Measurements from ENCODE around the gene EFCAB12. TPM values are rescaled to one million over a fixed set of nuclear protein-coding genes. Genes with fewer than 3 reads are reported as not detected.

EFCAB12 gene
- total RNA-seq, 1 donor from 2014 or later = 6.0 TPM

- Mint-ChIP-seq H3K27ac (peak overlapping the region; percentile 6), H3K27me3 (no peaks in the 10 kb centered on the region), H3K4me1 (ENCODE audit: unreplicated experiment) (no peaks in the 10 kb centered on the region), H3K9me3 (no peaks in the 10 kb centered on the region), H3K4me3 (no peak overlapping the region), H3K36me3 (no peaks in the 10 kb centered on the region)
- TF ChIP-seq, protein P1, sequence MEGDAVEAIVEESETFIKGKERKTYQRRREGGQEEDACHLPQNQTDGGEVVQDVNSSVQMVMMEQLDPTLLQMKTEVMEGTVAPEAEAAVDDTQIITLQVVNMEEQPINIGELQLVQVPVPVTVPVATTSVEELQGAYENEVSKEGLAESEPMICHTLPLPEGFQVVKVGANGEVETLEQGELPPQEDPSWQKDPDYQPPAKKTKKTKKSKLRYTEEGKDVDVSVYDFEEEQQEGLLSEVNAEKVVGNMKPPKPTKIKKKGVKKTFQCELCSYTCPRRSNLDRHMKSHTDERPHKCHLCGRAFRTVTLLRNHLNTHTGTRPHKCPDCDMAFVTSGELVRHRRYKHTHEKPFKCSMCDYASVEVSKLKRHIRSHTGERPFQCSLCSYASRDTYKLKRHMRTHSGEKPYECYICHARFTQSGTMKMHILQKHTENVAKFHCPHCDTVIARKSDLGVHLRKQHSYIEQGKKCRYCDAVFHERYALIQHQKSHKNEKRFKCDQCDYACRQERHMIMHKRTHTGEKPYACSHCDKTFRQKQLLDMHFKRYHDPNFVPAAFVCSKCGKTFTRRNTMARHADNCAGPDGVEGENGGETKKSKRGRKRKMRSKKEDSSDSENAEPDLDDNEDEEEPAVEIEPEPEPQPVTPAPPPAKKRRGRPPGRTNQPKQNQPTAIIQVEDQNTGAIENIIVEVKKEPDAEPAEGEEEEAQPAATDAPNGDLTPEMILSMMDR (conservative IDR thresholded peaks at IDR 0.05) = no peak
- DNase-seq (ENCODE audit: extremely low spot score, unreplicated experiment) = no peak
These were observed 53.3 kb downstream of the EFCAB12 start for GRCh38 chr3:129375099-129375498.

DNA sequence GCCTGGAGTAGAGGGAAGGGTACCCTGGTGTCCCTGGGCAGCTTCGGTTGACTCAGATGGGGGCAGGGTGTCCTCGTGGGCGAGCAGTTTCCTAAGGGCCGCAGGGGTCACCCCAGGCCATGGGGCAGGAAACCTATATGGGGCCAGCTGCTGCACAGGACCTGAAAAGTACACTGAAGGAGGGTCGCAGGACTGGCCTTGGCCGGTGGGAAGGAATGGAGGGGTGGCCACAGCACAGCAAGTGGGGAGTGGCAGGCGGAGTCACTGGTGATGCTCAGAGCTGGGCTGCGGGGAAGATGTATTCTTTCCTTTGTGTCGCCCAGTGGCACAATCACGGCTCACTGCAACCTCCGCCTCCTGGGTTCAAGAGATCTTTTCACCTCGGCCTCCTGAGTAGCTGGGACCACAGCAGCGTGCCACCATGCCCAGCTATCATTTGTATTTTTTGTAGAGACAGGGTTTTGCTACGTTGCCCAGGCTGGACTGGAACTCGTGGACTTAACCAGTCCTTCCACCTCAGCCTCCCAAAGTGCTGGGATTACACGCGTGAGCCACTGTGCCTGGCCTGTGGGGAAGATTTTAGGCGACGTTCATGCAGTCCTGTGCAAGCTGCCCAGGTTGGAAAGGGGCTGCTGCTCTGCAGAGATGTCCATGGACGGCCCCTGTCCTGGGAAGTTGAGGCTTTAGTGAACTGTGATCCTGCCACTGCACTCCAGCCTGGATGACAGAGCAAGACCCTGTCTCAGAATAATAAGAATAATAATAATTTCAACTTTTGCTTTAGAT is 57.2 kb downstream of the EFCAB12 start:
- Mint-ChIP-seq H3K4me1 (ENCODE audit: unreplicated experiment) (no peaks in the 10 kb centered on the region), H3K9me3 (no peaks in the 10 kb centered on the region), H3K36me3 (no peaks in the 10 kb centered on the region), H3K27me3 (peaks cover 4% of the 10 kb centered on the region), H3K27ac (no peak overlapping the region), H3K4me3 (no peak overlapping the region)
- no peak for DNase-seq (ENCODE audit: extremely low spot score, unreplicated experiment)
- TF ChIP-seq, protein P1 (conservative IDR thresholded peaks at IDR 0.05) = no peak

GRCh38 chr3:129370248-129370964 is 58.0 kb downstream of the EFCAB12 start:
- Mint-ChIP-seq H3K9me3 (no peaks in the 10 kb centered on the region), H3K36me3 (no peaks in the 10 kb centered on the region), H3K27me3 (peaks cover 4% of the 10 kb centered on the region), H3K27ac (no peak overlapping the region), H3K4me1 (ENCODE audit: unreplicated experiment) (no peaks in the 10 kb centered on the region), H3K4me3 (no peak overlapping the region)
- DNase-seq (ENCODE audit: extremely low spot score, unreplicated experiment) = no peak
- TF ChIP-seq, protein P1 (conservative IDR thresholded peaks at IDR 0.05) = no peak

DNA sequence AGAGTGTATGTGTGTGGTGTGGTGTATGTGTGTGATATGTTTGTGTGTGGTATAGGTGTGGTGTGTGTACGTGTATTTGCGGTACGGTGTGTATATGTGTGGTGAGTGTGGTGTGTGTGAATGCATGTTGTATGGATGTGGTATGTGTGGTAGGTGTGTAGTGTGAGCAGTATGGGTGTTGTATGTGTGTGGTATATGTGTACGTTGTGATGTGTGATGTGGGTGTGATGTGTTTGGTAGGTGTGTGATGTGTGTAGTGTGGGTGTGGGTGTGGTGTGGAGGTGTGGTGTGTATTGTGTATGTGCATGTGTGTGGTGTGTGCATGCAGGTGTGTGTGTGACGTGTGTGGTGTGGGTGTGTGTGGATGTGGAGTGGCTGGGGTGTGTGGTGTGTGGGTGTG is 58.7 kb downstream of the EFCAB12 start:
- H3K4me3 Mint-ChIP-seq = no peak overlapping the region

GRCh38 chr3:129367821-129368220 is 60.6 kb downstream of the EFCAB12 start:
- H3K36me3 Mint-ChIP-seq = no peaks in the 10 kb centered on the region
- peaks cover 4% of the 10 kb centered on the region for H3K27me3 Mint-ChIP-seq
- DNase-seq (ENCODE audit: extremely low spot score, unreplicated experiment) = no peak
- no peaks in the 10 kb centered on the region for H3K4me1 Mint-ChIP-seq (ENCODE audit: unreplicated experiment)
- H3K9me3 Mint-ChIP-seq = no peaks in the 10 kb centered on the region
- H3K4me3 Mint-ChIP-seq = no peak overlapping the region
- TF ChIP-seq, protein P1 (conservative IDR thresholded peaks at IDR 0.05) = no peak
- no peak overlapping the region for H3K27ac Mint-ChIP-seq

More for the DNA sequence above, 58.7 kb downstream of the EFCAB12 start:
- H3K4me1 Mint-ChIP-seq (ENCODE audit: unreplicated experiment) = no peaks in the 10 kb centered on the region
- TF ChIP-seq, protein P1 (conservative IDR thresholded peaks at IDR 0.05) = no peak
- H3K36me3 Mint-ChIP-seq = no peaks in the 10 kb centered on the region
- DNase-seq (ENCODE audit: extremely low spot score, unreplicated experiment) = no peak
- H3K27me3 Mint-ChIP-seq = peaks cover 4% of the 10 kb centered on the region
- no peak overlapping the region for H3K27ac Mint-ChIP-seq
- no peaks in the 10 kb centered on the region for H3K9me3 Mint-ChIP-seq

All from type B pancreatic cell (in vitro differentiated cells).